Nephron progenitor cell (in vitro differentiated cells): ENCODE measurements around the gene ZNF493.

Experiments
- DNase-seq: peaks from one replicate; pipeline ENCODE4 v3.0.0; 2021
- H3K27ac Mint-ChIP-seq: 2 replicates; pipeline ENCODE4 v1.8.0; 2021; ENCODE audit warnings: mild to moderate bottlenecking, moderate library complexity, mixed read lengths
- H3K27me3 Mint-ChIP-seq: 2 replicates; pipeline ENCODE4 v1.8.0; 2021; ENCODE audit warnings: mild to moderate bottlenecking, low read depth, mixed read lengths; ENCODE audit not compliant: poor library complexity
- H3K36me3 Mint-ChIP-seq: 2 replicates; pipeline ENCODE4 v1.8.0; 2021; ENCODE audit warnings: low read depth, mixed read lengths
- H3K4me1 Mint-ChIP-seq: 2 replicates; pipeline ENCODE4 v1.8.0; 2021; ENCODE audit warnings: mixed read lengths
- H3K4me3 Mint-ChIP-seq: 2 replicates; pipeline ENCODE4 v1.8.0; 2021; ENCODE audit warnings: mild to moderate bottlenecking, moderate library complexity, mixed read lengths
- H3K9me3 Mint-ChIP-seq: 2 replicates; pipeline ENCODE4 v1.8.0; 2021; ENCODE audit warnings: mild to moderate bottlenecking, moderate library complexity, mixed read lengths
- TF ChIP-seq, protein P1 (sequence below): fragments of 200-600 bp; sonication (generic); IDR thresholded peaks from 2 replicates; pipeline ENCODE4 v1.5.0; 2021; ENCODE audit warnings: antibody characterized with exemption

Gene ZNF493

DNA sequence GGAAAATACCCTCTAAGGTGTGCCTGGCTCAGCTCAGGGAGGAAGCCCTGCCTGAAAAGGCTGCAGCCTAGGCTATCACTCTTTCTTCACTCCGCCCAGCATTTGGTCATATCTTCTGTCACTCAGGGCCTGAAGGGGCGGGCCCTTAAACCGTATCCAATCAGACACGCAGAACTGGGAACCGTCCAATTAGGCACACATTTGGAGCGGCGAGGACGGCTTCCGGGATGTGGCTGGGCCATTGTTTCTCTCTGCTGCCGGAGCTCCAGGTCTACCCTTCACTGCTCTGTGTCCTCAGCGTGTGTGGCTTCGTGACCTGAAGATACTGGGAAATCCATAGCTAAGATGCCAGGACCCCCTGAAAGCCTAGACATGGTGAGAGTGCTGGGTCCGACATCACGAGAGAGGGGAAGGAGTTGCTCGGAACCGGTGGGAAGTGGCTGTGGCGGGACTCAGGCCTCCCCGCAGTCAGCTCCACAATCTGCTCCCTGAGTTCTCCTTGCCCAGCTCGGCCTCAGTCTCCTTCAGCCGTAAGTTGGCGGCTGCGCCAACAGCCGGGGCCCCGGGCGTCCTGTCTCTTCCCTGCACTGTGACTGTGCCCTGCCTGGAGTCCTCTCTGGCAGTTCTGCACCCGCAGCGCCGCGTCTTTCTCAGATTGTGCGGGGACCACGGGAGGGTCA, at the start of gene ZNF493:
Gene ZNF493, plus strand, starts transcription at position 241 of the 680 bp plus-strand sequence. Its CDS starts 105 bp downstream, at position 346.
- Mint-ChIP-seq H3K9me3 (peaks cover 92% of the 10 kb centered on the region), H3K27me3 (peaks cover 8% of the 10 kb centered on the region), H3K36me3 (peaks cover 77% of the 10 kb centered on the region), H3K27ac (peak within 1 kb of the TSS; percentile 99), H3K4me1 (peaks cover 10% of the 10 kb centered on the region), H3K4me3 (peak within 1 kb of the TSS; percentile 99)
- peak; percentile 83 for DNase-seq
- TF ChIP-seq, protein P1, sequence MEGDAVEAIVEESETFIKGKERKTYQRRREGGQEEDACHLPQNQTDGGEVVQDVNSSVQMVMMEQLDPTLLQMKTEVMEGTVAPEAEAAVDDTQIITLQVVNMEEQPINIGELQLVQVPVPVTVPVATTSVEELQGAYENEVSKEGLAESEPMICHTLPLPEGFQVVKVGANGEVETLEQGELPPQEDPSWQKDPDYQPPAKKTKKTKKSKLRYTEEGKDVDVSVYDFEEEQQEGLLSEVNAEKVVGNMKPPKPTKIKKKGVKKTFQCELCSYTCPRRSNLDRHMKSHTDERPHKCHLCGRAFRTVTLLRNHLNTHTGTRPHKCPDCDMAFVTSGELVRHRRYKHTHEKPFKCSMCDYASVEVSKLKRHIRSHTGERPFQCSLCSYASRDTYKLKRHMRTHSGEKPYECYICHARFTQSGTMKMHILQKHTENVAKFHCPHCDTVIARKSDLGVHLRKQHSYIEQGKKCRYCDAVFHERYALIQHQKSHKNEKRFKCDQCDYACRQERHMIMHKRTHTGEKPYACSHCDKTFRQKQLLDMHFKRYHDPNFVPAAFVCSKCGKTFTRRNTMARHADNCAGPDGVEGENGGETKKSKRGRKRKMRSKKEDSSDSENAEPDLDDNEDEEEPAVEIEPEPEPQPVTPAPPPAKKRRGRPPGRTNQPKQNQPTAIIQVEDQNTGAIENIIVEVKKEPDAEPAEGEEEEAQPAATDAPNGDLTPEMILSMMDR = no peak

DNA sequence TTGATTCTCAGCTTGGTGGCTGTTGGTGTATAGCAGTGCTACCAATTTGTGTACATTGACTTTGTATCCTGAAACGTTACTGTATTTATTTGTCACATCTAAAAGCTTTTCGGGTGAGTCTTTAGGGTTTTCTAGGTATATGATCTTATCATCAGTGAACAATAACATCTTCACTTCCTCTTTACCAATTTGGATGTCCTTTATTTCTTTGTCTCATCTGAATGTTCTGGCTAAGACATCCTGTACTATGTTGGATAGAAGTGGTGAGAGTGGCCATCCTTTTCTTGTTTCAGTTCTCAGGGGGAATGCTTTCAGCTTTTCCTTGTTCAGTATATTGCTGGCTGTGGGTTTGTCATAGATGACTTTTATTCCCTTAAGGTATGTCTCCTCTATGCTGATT, 44.1 kb upstream of the ZNF493 start:
- TF ChIP-seq, protein P1 = no peak
- H3K27ac Mint-ChIP-seq = no peak overlapping the region
- no peak for DNase-seq
- peaks cover 66% of the 10 kb centered on the region for H3K9me3 Mint-ChIP-seq
- H3K4me3 Mint-ChIP-seq = no peak overlapping the region
- H3K4me1 Mint-ChIP-seq = no peaks in the 10 kb centered on the region
- peaks cover 7% of the 10 kb centered on the region for H3K27me3 Mint-ChIP-seq
- H3K36me3 Mint-ChIP-seq = no peaks in the 10 kb centered on the region

DNA sequence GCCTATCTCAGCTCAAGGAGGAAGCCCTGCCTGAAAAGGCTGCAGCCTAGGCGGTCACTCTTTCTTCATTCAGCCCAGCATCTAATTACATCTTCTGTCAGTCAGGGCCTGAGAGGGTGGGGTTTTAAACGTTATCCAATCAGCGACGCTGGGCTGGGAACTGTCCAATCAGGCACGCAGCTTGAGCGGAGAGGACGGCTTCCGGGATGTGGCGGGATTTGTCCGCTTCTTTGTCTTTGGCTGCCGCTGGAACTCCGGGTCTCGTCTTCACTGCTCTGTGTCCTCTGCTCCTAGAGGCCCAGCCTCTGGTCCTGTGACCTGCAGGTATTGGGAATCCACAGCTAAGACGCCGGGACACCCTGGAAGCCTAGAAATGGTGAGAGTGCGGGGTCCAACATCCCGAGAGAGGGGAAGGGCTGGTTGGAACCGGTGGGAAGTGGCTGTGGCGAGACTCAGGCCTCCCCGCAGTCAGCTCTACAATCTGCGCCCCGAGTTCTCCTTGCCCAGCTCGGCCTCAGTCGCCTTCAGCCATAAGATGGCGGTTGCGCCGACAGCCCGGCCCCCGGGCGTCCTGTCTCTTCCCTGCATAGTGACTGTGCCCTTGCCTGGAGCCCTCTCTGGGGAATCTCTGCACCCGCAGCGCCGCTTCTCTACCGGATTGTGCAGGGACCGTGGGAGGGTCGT, 38.0 kb upstream of the ZNF493 start, which contains the start of gene ZNF738:
Gene ZNF738, plus strand, starts transcription at position 233 of the 684 bp plus-strand sequence. Its CDS starts 141 bp downstream, at position 374.
- Mint-ChIP-seq H3K4me1 (no peaks in the 10 kb centered on the region), H3K27ac (peak within 1 kb of the TSS; percentile 100), H3K36me3 (peaks cover 55% of the 10 kb centered on the region), H3K9me3 (peaks cover 88% of the 10 kb centered on the region), H3K4me3 (peak within 1 kb of the TSS; percentile 99), H3K27me3 (peaks cover 8% of the 10 kb centered on the region)
- DNase-seq = peak; percentile 84
- TF ChIP-seq, protein P1 = no peak

GRCh38 chr19:21362291-21362690, 34.6 kb upstream of the ZNF493 start:
- TF ChIP-seq, protein P1 = no peak
- DNase-seq = no peak
- Mint-ChIP-seq H3K27me3 (peaks cover 8% of the 10 kb centered on the region), H3K4me1 (no peaks in the 10 kb centered on the region), H3K4me3 (peak overlapping the region; percentile 30), H3K36me3 (peaks cover 89% of the 10 kb centered on the region), H3K9me3 (peaks cover 97% of the 10 kb centered on the region), H3K27ac (no peak overlapping the region)

DNA sequence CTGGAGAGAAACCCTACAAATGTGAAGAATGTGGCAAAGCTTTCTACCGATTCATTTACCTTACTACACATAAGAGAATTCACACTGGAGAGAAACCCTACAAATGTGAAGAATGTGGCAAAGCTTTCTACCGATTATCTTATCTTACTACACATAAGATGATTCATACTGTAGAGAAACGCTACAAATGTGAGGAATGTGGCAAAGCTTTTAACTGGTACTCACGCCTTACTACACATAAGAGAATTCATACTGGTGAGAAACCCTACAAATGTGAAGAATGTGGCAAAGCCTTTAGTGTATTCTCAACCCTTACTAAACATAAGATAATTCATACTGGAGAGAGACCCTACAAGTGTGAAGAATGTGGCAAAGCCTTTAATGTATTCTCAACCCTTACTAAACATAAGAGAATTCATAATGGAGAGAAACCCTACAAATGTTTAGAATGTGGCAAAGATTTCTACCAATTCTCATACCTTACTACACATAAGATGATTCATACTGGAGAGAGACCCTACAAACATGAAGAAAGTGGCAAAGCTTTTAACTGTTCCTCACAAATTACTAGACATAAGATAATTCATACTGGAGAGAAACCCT, 12.9 kb upstream of the ZNF493 start:
- Mint-ChIP-seq H3K27ac (no peak overlapping the region), H3K9me3 (peaks cover 94% of the 10 kb centered on the region), H3K4me1 (no peaks in the 10 kb centered on the region), H3K27me3 (peaks cover 3% of the 10 kb centered on the region), H3K4me3 (no peak overlapping the region), H3K36me3 (peaks cover 87% of the 10 kb centered on the region)
- TF ChIP-seq, protein P1 = no peak
- no peak for DNase-seq
